ENCODE measurements around the gene KISS1. TPM values are rescaled to one million over a fixed set of nuclear protein-coding genes. Genes with fewer than 3 reads are reported as not detected.
"Not testable (repeated sequence)": the region's sequence is repeated elsewhere in the genome, so short reads cannot be mapped to it uniquely, and the experiment has no call there.

The KISS1 gene
- not detected for total RNA-seq

- Histone ChIP-seq H3K4me3 (no peak within 1 kb of the TSS), H3K4me1 (peaks cover 0 to 18% of the 10 kb centered on the region in 2 donors), H3K27ac (no peak within 1 kb of the TSS), H3K36me3 (no peaks in the 10 kb centered on the region), H3K9me3 (no peaks in the 10 kb centered on the region), H3K27me3 (no peaks in the 10 kb centered on the region)
- no peak for TF ChIP-seq CTCF (IDR thresholded peaks at IDR 0.05)
- no peak for DNase-seq (ENCODE audit: low spot score)
Observed at GRCh38 chr1:204196068-204196795, at the start of gene KISS1. TSS of gene KISS1 (minus strand) at chr1:204196491. CDS start at chr1:204192876, 3,615 bp downstream.

- no peaks in the 10 kb centered on the region for H3K9me3 ChIP-seq
- no peak overlapping the region for H3K27ac ChIP-seq
- H3K4me1 ChIP-seq, result no peaks in the 10 kb centered on the region
- TF ChIP-seq CTCF (IDR thresholded peaks at IDR 0.05), result no peak
- H3K4me3 ChIP-seq, result no peak overlapping the region
- no peak for DNase-seq (ENCODE audit: low spot score)
- peaks cover 51% of the 10 kb centered on the region for H3K36me3 ChIP-seq
- H3K27me3 ChIP-seq, result no peaks in the 10 kb centered on the region
Observed at GRCh38 chr1:204242920-204243319, 46.6 kb upstream of the KISS1 start.

GRCh38 chr1:204241914-204242313 lies 45.6 kb upstream of the KISS1 start:
- no peak for DNase-seq (ENCODE audit: low spot score)
- Histone ChIP-seq H3K4me1 (no peaks in the 10 kb centered on the region), H3K4me3 (no peak overlapping the region), H3K27ac (no peak overlapping the region), H3K9me3 (no peaks in the 10 kb centered on the region), H3K36me3 (peaks cover 45% of the 10 kb centered on the region), H3K27me3 (no peaks in the 10 kb centered on the region)
- no peak for TF ChIP-seq CTCF (IDR thresholded peaks at IDR 0.05)

GRCh38 chr1:204241050-204241449 lies 44.8 kb upstream of the KISS1 start:
- no peak for DNase-seq (ENCODE audit: low spot score)
- no peaks in the 10 kb centered on the region for H3K27me3 ChIP-seq
- no peak for TF ChIP-seq CTCF (IDR thresholded peaks at IDR 0.05)
- no peak overlapping the region for H3K27ac ChIP-seq
- no peaks in the 10 kb centered on the region for H3K9me3 ChIP-seq
- no peaks in the 10 kb centered on the region for H3K4me1 ChIP-seq
- peaks cover 43% of the 10 kb centered on the region for H3K36me3 ChIP-seq
- no peak overlapping the region for H3K4me3 ChIP-seq

- Histone ChIP-seq H3K27ac (no peak overlapping the region), H3K9me3 (no peaks in the 10 kb centered on the region), H3K27me3 (no peaks in the 10 kb centered on the region), H3K4me3 (no peak overlapping the region), H3K36me3 (peaks cover 35% of the 10 kb centered on the region), H3K4me1 (no peaks in the 10 kb centered on the region)
- TF ChIP-seq CTCF (IDR thresholded peaks at IDR 0.05), result no peak
- no peak for DNase-seq (ENCODE audit: low spot score)
Observed at GRCh38 chr1:204240233-204240632, 43.9 kb upstream of the KISS1 start.

- DNase-seq (ENCODE audit: low spot score); H3K27me3 ChIP-seq; H3K9me3 ChIP-seq; H3K4me1 ChIP-seq; H3K27ac ChIP-seq; H3K4me3 ChIP-seq: not testable (repeated sequence)
- H3K36me3 ChIP-seq, result peaks cover 27% of the 10 kb centered on the region
Observed at GRCh38 chr1:204239401-204239800, 43.1 kb upstream of the KISS1 start.

- DNase-seq (ENCODE audit: low spot score); H3K4me1 ChIP-seq; H3K27ac ChIP-seq; H3K9me3 ChIP-seq; H3K4me3 ChIP-seq; H3K27me3 ChIP-seq: not testable (repeated sequence)
- peaks cover 26% of the 10 kb centered on the region for H3K36me3 ChIP-seq
Observed at GRCh38 chr1:204238520-204238919, 42.2 kb upstream of the KISS1 start.

- peaks cover 25% of the 10 kb centered on the region for H3K36me3 ChIP-seq
- not testable (repeated sequence) for H3K27me3 ChIP-seq; DNase-seq (ENCODE audit: low spot score); H3K9me3 ChIP-seq; H3K4me3 ChIP-seq; H3K27ac ChIP-seq; H3K4me1 ChIP-seq
Observed at GRCh38 chr1:204237515-204237914, 41.2 kb upstream of the KISS1 start.
